HG02642 (cell line): Measurements from ENCODE around the gene LAMA2.
A peak's percentile ranks its signal among the peaks of the same experiment; 100 is the strongest.

ENCODE experiments used
- ATAC-seq: cut with Tn5 transposase; IDR thresholded peaks from one replicate; pipeline ENCODE4 v1.9.1; 2021; ENCODE audit warnings: mild to moderate bottlenecking; ENCODE audit not compliant: unreplicated experiment, poor library complexity

Gene LAMA2

GRCh38 chr6:129460221-129460620, 577.3 kb downstream of the LAMA2 start:
- no peak for ATAC-seq

DNA sequence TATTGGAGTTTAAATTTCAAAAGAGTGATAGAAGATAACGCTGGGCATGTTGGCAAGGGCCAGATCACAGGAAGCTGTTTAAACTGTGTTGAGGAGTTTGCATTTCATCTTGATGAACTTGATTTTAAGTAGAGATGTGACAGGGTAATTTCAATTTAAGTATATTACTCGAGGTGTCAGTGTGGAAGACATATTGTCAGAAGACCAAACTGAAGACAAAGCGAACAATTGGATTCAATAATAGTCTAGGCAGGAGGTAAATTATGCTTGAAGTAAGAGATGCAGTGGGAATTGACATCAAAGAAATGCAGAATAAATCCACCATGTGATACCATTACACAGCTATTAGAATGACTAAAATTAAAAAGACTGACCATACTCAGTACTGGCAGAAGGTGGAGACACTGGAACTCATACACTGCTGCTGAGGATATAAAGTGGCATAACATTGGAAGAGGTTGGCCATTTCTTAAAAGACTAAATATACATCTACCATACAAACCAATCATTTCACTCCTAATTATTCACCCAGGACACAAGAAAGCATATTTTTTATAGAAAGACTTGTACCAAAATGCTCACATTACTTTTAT, 586.2 kb downstream of the LAMA2 start:
- ATAC-seq = no peak

DNA sequence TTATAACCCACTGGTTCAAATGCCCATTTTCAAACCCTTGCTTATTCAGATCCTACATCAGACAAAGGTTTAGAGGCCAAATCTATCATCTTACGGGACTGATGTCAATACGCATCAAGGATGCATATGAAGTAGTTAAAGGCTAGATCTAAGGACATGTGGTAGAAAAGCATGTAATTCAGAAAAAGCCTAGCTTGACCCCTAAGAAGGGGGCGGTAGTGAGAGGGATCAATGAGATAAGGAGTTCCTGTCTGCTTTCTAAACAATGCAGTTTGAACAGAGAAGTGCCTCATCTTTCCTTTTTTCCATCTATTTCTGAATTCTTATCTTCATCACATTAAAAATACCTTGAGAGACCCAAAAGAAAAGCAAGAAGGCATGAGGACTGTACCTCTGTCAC, 589.3 kb downstream of the LAMA2 start:
- no peak for ATAC-seq

GRCh38 chr6:129473546-129473945, 590.6 kb downstream of the LAMA2 start:
- ATAC-seq = no peak

DNA sequence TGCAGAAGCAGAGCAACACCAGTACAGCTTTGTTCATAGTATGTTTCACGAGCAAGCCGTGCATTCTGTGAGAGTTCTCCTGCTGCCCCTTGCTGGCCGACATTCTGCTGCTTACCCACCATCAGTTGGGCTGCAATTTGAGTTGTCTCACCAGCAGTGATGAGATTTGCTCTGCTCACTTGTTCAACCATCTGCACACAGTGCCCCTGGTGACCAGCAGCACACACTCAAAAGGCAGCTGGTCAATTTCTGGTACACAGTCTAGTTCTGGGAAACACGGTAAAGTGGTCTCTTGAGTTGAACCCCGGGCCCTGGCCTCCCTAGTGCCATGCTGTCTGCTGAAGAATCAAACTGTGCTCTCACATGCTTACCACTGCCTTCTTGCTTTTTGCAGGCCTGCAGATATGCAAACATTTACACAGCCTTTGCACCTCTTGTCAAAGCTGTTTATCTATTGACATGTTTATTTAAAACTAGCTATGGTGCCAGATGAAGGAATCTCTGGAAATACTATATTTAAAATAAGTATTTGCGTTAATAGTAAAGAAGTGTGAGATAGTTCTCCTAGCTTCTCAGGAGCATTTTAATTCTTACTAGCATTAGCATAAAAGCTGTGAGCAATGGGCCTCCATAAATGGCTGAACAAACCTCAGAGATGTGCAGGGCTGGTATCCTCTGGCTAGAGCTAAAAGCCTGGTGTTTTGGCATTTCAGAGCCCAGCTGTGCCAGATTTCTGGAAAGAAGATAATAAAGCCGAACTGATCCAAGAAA, 592.7 kb downstream of the LAMA2 start:
- ATAC-seq = no peak

DNA sequence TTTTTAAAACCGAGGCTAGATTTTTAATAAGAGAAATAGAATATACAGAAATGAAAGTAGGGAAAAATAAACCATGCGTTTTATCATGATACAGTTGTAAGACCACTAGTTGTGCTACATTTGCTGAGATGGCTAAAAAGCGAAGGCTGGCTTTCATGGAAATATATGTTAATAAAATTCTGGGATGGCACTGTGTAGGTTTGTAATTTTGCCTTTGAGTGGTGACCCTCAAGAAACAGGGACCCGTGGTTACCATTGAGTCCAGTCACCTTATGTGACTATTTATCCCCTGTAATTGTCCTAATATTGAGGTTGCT, 593.3 kb downstream of the LAMA2 start:
- ATAC-seq = no peak

- no peak for ATAC-seq
Measured at GRCh38 chr6:129476810-129477209, 593.9 kb downstream of the LAMA2 start.

- ATAC-seq = no peak
Measured at GRCh38 chr6:129478379-129478778, 595.4 kb downstream of the LAMA2 start.

GRCh38 chr6:129481706-129482105, 598.8 kb downstream of the LAMA2 start:
- ATAC-seq = no peak

- no peak for ATAC-seq
Measured at GRCh38 chr6:129485746-129486145, 602.8 kb downstream of the LAMA2 start.

GRCh38 chr6:129486327-129486726, 603.4 kb downstream of the LAMA2 start:
- ATAC-seq = no peak

DNA sequence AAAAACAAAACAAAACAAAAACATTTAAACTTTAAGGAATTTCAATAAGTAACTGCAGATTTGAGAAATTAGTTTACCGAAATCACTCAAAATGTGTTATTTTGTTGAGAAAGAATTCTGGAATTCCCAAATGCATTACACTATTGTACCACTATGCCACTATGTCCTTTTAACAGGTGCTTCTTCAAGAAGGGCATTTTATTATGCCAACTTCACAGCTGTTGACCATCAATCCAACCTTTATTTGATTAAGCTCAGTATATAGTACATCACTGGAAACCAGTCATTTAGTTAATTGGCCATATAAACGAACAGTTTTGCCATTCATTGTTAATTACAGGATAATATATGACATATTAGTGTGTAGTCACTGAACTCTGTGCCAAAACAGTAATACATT, 605.4 kb downstream of the LAMA2 start:
- no peak for ATAC-seq

DNA sequence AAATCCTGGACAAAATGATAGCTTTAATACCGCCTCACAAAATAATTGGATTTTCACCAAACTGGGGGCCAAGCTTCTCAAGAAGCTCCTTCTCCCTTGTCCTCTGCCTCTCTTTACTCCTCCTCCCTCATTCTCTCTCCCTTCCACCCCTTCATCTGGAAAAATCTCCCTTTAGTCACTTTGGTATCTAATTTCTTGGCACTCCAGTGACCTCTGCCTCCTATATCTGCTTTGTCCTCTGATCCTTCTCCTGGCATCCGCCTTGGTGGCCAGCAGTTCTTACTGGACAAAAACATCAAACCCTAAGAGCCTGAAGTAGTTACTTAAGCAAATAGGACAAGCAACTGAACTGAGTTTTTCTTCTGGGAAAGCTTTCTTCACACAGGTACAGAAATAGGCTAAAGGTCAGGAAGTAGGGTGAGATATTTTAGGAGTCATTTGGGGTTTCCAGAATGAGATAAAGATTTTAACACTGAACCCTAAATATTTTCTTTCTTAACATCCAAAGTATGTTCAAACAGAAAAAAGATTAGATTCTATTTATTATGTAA, 606.4 kb downstream of the LAMA2 start:
- ATAC-seq = no peak

DNA sequence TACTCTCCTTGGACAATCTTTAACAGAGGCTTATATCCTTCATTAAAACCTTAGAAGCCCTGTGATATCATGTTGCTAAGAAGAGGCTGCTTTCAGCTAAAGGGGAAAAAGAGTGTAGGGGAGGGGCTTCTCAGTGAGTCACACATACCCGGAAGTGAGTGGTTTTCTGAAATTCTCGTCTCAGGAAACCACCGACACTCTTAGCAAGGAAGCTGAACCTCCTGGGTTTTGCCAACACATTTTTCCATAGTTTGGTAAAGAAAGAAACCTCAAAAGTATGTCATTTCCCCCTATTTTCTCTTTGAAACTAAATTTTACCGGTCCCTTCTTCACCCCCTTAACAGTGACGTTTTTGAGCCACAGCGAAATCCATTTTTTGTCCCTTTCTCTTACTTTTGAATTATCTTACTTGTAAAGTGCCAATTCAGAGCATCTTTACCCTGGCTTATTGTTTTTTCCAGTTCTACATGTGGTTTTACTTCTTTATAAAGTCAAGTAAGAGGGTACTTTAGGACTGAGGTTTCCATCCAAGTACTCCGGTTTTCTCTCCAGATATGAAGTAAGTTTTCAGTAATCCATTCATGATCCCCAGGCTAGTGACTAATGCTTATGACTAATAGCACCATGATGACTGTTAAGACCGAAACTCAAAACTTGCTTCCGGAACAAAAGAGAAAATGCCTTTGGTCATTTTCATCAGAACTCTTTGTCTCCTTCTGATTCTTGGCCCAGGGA, 607.8 kb downstream of the LAMA2 start:
- ATAC-seq = peak; percentile 92

DNA sequence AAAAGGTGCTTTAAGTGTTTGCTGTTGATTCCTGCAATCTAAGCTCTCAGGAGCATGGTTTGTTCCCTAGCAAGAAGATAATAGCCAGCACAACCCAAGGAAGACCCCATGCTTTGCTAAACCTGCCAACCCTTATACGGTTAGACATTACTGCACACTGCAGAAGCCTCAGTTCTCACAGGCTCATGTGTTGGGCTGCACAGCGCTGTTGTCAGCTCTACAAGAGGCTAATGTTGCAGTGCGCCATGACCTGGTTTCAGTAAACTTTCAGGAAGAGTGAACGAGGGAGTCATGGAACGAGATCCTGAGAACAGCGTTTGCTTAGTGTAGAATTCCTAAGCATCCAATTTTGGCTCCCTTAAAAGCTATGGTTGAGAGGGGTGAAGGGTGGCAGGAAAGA, 608.5 kb downstream of the LAMA2 start:
- peak; percentile 2 for ATAC-seq

GRCh38 chr6:129492260-129492659, 609.3 kb downstream of the LAMA2 start:
- no peak for ATAC-seq

DNA sequence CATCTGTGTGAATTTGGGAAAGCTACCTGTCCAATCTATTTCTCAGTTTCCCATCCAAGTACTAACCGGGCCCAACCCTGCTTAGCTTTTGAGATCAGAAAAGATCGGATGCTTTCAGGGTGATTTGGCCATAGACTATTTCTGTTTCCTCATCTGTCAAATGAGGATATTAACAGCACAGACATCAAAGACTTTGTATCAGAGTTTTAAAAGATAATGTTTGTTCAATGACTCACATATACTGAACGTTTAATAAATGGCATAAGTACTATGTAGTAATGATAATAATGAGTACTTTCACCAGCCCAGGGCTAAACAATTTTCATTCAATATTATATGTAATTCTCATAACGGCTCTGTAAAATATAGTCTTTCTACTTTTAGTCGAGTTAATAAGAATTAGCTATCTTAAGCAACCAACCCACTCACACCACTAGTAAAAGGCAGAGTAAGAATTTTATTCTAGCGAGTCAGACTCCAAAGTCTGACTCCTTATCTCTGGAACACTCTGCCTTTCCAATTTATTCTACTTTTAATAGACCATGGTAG, 610.5 kb downstream of the LAMA2 start:
- ATAC-seq = no peak

DNA sequence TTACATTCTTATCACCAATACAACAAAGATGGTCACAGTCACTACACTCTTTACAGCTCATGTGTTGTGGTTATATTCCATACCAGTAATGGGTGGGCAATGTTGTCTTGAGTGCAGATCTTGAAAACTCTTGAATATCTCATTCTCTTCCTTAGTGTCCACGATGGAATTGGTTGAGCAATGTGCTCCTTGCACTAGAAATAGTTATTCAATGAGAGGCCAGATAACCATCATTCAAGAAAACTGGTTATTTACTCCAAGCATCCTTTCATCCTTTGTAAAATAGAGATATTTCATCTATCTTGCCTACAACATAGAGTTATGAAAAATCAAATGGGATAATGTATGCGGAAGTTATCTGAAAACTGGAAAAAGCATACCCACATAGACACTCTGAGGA, 611.2 kb downstream of the LAMA2 start:
- no peak for ATAC-seq

- ATAC-seq = no peak
Measured at GRCh38 chr6:129494586-129494985, 611.6 kb downstream of the LAMA2 start.

- ATAC-seq = no peak
Measured at GRCh38 chr6:129495652-129496051, 612.7 kb downstream of the LAMA2 start.
